Neural cell (in vitro differentiated cells): ENCODE results near the gene AMBN.

Experiments used
- EP300 ChIP-seq: fragments of 450-650 bp; conservative IDR thresholded peaks from 2 replicates; pipeline ENCODE4 v1.6.1; 2014; ENCODE audit warnings: antibody characterized with exemption, mild to moderate bottlenecking, moderate library complexity; ENCODE audit not compliant: poor library complexity, severe bottlenecking
- EZH2 ChIP-seq: fragments of 200-600, 300-800 bp; shearing (Covaris generic), sonication (generic); IDR thresholded peaks from 2 replicates; pipeline ENCODE4 v1.6.1; 2014; ENCODE audit warnings: antibody characterized with exemption, low read length, borderline replicate concordance, mild to moderate bottlenecking; ENCODE audit not compliant: insufficient read depth, poor library complexity, severe bottlenecking
- MXI1 ChIP-seq: fragments of 450-650 bp; conservative IDR thresholded peaks from 2 replicates; pipeline ENCODE4 v1.6.1; 2014; ENCODE audit warnings: antibody characterized with exemption, mild to moderate bottlenecking; ENCODE audit not compliant: poor library complexity, severe bottlenecking
- POLR2AphosphoS5 ChIP-seq: IDR thresholded peaks from 2 replicates; pipeline ENCODE4 v1.6.1; 2012
- RAD21 ChIP-seq: fragments of 450-650 bp; conservative IDR thresholded peaks from 2 replicates; pipeline ENCODE4 v1.6.1; 2014; ENCODE audit warnings: antibody characterized with exemption, mild to moderate bottlenecking, moderate library complexity
- SMC3 ChIP-seq: fragments of 450-650 bp; conservative IDR thresholded peaks from 2 replicates; pipeline ENCODE4 v1.6.1; 2014; ENCODE audit warnings: antibody characterized with exemption, mild to moderate bottlenecking, moderate library complexity; ENCODE audit not compliant: poor library complexity
- TF ChIP-seq, protein P1 (sequence below): fragments of 450-650 bp; IDR thresholded peaks from 2 replicates; pipeline ENCODE4 v1.5.1; 2014; ENCODE audit warnings: antibody characterized with exemption, mild to moderate bottlenecking, moderate library complexity; ENCODE audit not compliant: poor library complexity, severe bottlenecking
- TF ChIP-seq, protein P2 (sequence below): IDR thresholded peaks from 2 replicates; pipeline ENCODE4 v1.6.1; 2012; ENCODE audit warnings: borderline replicate concordance

DNA sequence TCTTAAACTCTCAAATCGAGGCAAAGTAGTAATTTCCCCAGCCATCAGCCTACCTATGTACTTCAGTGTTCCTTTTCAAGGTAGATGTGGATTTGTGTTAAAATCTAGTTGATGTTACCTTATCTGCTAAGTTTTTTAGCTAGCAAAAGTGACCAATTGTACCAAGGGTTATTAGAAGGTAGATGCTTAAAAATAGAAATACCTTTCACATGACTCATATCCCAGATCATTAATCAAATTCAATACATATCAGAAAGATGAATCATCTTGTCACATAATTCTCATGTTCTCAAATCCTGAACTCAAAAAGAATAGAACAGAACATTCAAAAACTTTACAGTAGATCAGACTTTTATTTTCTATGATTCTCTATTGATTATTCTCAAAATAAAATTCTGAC is 40.0 kb downstream of the AMBN start:
- TF ChIP-seq RAD21 (no peak), EP300 (no peak), POLR2AphosphoS5 (no peak), EZH2 (no peak), SMC3 (no peak), MXI1 (no peak)
- TF ChIP-seq, protein P1, sequence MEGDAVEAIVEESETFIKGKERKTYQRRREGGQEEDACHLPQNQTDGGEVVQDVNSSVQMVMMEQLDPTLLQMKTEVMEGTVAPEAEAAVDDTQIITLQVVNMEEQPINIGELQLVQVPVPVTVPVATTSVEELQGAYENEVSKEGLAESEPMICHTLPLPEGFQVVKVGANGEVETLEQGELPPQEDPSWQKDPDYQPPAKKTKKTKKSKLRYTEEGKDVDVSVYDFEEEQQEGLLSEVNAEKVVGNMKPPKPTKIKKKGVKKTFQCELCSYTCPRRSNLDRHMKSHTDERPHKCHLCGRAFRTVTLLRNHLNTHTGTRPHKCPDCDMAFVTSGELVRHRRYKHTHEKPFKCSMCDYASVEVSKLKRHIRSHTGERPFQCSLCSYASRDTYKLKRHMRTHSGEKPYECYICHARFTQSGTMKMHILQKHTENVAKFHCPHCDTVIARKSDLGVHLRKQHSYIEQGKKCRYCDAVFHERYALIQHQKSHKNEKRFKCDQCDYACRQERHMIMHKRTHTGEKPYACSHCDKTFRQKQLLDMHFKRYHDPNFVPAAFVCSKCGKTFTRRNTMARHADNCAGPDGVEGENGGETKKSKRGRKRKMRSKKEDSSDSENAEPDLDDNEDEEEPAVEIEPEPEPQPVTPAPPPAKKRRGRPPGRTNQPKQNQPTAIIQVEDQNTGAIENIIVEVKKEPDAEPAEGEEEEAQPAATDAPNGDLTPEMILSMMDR: no peak
- TF ChIP-seq, protein P2, sequence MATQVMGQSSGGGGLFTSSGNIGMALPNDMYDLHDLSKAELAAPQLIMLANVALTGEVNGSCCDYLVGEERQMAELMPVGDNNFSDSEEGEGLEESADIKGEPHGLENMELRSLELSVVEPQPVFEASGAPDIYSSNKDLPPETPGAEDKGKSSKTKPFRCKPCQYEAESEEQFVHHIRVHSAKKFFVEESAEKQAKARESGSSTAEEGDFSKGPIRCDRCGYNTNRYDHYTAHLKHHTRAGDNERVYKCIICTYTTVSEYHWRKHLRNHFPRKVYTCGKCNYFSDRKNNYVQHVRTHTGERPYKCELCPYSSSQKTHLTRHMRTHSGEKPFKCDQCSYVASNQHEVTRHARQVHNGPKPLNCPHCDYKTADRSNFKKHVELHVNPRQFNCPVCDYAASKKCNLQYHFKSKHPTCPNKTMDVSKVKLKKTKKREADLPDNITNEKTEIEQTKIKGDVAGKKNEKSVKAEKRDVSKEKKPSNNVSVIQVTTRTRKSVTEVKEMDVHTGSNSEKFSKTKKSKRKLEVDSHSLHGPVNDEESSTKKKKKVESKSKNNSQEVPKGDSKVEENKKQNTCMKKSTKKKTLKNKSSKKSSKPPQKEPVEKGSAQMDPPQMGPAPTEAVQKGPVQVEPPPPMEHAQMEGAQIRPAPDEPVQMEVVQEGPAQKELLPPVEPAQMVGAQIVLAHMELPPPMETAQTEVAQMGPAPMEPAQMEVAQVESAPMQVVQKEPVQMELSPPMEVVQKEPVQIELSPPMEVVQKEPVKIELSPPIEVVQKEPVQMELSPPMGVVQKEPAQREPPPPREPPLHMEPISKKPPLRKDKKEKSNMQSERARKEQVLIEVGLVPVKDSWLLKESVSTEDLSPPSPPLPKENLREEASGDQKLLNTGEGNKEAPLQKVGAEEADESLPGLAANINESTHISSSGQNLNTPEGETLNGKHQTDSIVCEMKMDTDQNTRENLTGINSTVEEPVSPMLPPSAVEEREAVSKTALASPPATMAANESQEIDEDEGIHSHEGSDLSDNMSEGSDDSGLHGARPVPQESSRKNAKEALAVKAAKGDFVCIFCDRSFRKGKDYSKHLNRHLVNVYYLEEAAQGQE: no peak
